GM19238 (cell line): ENCODE results near the gene MYO16.

Experiments used
- DNase-seq: peaks from one replicate; pipeline ENCODE4 v3.0.0; 2011; ENCODE audit warnings: low spot score; ENCODE audit not compliant: insufficient read length

Gene MYO16

GRCh38 chr13:109224033-109224432 is 594.6 kb downstream of the MYO16 start:
- no peak for DNase-seq

- DNase-seq, result no peak
Observed at GRCh38 chr13:109226631-109227030, 597.2 kb downstream of the MYO16 start.

DNA sequence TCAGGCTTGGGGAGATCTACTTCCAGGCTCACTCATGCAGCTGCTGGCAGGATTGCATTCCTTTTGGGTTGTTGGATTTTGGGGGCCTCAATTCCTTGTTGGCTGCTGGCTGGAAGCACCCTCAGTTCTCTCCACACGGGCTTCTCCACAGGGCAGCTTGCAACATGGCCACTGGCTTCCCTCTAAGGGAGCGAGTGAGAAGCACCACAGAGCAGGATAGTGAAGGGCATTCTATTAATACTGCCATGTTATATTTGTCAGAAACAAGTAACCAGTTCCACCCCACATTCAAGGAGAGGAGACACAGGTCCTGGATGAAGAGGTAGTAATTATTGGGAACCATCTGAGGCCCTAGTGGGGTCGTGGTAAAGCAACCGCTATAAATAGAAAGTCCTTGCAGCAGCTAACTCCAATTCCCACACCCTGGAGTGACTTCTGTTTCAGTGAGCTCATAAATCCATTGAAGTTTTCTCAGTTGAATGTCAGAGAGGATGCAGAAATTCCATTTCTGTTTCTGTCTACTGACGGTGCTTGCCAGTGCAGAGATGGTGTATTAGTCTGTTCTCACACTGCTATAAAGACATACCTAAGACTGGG is 598.0 kb downstream of the MYO16 start:
- DNase-seq, result no peak

DNA sequence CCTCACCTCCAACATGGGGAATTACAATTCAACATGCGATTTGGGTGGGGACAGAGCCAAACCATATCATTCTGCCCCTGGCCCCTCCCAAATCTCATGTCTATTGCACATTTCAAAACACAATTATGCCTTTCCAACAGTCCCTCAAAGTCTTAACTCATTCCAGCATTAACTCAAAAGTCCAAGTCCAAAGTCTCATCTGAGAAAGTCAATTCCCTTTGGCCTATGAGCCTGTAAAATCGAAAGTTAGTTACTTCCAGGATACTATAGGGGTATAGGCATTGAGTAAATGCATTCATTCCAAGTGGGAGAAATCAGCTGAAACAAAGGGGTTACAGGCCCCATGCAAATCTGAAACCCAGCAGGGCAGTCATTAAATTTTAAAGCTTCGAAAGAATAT is 598.8 kb downstream of the MYO16 start:
- no peak for DNase-seq

GRCh38 chr13:109231888-109232287 is 602.5 kb downstream of the MYO16 start:
- DNase-seq, result no peak

DNA sequence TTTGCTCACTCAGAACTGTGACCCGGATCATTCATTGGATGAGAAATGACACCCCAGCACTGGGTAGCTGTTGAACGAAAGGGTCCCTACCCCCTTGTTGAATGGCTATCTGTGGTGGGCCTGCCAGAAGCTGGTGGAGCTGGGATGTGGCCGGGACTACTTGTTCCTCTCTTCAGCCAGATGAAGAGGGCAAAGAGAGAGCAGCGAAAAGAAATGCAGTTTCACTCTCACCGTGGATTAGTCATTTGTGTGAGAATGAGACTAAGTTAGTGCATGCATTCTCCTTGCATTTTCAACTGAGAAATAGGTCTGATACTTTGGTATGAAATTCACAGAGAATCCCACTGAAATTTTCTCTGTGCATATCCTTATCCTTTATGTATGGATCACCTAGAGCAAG is 603.9 kb downstream of the MYO16 start:
- DNase-seq, result no peak

DNA sequence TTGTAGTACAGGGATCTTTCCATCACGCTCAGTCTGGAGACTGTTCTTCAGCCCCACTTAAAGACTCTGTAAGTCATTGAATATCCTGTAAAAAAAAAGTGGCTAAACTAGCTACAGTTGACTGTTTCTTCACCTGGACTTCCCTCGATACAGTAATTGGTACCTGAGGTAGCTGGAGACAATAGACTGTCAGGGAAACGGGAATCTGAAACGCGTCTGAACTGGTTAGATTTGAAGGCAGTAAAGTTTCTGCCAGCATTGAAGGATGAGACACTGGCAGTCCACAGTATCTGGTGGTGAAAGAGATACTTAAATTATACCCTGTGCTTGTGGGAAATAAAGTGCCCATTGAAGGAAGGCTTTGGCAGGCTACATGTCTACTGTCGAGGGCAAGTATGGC is 606.5 kb downstream of the MYO16 start:
- DNase-seq, result no peak

GRCh38 chr13:109241160-109241559 is 611.7 kb downstream of the MYO16 start:
- DNase-seq, result no peak

GRCh38 chr13:109243311-109243951 is 614.0 kb downstream of the MYO16 start:
- no peak for DNase-seq

DNA sequence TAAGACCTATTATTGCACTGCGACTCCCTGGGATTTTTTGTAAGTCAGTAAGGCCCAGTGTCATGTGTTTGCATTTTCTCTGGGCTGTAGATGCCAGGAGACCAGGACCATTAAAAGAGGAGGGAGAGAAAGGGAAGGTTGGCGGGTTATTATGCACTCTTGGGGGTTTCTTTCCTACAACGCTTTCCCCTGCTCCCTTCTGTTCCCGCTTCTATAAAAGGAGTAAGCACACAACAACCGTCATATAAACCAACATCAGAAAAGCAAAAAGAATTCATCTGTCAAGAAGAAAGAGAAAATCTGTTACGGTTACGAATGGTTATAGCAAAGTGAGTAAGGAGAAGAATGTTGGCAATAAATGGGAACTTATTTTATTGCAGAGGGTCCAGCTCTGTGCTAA is 615.2 kb downstream of the MYO16 start:
- DNase-seq, result no peak

DNA sequence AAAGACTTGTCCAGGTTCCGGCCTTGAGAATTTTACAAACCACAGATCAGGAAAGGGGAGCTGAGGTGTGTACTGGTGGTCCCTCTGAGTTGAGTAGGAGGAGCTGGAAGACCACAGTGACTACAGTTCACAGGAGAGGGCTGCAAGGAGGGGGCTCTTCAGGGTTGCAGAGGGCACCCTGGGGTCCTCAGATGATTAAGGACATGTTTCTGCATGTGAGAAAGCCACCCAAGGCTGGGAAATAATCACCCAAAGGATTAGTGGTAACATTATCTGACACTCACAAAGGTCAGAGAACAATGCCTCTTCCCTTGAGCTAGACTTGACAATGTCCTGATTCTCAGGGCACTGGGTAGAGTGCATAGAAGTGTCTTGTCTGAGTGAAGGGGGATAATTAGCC is 616.6 kb downstream of the MYO16 start:
- DNase-seq, result no peak

- no peak for DNase-seq
Observed at GRCh38 chr13:109249780-109250528, 620.5 kb downstream of the MYO16 start.

GRCh38 chr13:109251956-109252355 is 622.5 kb downstream of the MYO16 start:
- no peak for DNase-seq

DNA sequence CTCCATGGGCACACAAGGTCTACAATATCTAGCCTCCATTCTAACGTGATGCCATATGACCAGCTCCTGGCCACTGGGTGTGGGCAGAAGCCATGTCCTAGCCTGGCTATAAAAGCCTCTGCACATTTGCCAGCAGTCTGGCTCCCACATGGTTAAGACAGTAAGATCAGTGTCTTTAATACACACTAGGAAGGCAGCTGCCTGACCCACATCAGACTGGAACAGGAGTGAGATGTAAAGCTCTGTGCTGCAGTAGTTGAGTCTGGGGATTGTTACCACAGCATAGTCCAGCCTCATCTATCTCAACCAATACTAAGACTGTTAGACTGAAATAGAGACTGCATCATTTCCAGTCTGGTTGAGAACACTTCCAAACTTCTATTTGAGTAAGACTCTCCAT is 623.9 kb downstream of the MYO16 start:
- DNase-seq, result no peak

DNA sequence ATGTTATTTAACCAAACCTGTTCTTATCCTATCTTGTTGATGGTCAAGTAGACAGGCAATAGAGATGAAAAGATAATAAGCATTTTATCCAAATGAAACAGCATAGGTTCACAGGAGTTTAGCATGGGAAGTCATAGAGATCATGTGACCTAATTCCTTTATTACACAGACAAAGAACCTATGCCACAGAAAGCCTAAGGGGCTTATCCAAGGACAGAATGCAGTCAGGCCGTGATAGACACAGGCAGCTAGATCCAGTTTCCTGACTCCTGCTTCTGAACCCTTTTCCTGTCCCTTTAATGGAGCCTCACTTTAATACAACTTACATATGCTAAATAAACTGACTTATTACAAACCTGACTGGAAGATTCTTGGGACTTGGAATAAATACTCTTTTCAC is 624.9 kb downstream of the MYO16 start:
- DNase-seq, result no peak

- DNase-seq, result no peak
Observed at GRCh38 chr13:109255141-109255856, 625.9 kb downstream of the MYO16 start.

DNA sequence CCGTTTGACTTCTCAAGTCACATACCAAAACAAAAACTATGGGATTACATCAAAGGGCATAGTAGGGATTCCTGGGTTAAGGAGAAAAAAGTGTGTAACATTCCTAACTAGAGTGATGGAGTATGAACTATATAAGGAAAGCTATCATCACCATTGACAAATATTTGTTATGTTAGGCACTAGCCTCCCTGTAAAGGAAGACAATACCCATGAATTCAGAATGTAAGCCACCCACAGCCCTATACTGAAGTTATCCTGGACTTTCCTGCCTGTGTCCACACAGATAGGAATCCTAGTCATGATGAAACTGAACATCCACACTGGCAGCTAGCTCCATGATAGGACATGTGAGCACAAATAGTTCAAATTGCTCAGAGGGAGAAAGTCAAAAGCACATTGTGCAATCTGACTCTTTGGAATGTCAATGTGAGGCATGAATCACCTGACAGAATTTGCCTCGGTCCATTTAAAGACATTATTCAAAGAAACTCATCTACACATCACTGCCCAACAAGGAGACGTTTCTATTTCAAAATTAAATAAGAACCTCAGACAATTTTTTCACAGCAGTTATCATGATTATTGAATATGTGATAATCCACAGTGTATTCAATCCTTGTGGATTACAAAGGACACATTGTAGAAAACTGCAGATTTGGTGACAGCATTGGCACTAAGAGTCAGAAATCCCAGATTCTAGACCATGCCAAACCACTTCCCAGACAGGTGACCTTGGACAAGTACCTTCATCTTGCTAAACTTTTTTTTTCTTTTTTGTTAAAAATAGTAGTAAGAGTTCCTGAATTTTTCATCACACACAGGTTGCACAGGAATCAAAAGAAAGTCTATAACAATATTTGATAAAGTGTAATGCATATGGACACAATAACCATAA is 627.7 kb downstream of the MYO16 start:
- no peak for DNase-seq
